NCI-H1930 (cell line): ENCODE measurements around the gene LEMD1.
"Not testable (repeated sequence)": the region's sequence is repeated elsewhere in the genome, so short reads cannot be mapped to it uniquely, and the experiment has no call there.

Source experiments
- DNase-seq, 2 experiments: peaks; one replicate each; lab custom pipeline; 2025; lab: John Stamatoyannopoulos, UW

The LEMD1 gene

DNA sequence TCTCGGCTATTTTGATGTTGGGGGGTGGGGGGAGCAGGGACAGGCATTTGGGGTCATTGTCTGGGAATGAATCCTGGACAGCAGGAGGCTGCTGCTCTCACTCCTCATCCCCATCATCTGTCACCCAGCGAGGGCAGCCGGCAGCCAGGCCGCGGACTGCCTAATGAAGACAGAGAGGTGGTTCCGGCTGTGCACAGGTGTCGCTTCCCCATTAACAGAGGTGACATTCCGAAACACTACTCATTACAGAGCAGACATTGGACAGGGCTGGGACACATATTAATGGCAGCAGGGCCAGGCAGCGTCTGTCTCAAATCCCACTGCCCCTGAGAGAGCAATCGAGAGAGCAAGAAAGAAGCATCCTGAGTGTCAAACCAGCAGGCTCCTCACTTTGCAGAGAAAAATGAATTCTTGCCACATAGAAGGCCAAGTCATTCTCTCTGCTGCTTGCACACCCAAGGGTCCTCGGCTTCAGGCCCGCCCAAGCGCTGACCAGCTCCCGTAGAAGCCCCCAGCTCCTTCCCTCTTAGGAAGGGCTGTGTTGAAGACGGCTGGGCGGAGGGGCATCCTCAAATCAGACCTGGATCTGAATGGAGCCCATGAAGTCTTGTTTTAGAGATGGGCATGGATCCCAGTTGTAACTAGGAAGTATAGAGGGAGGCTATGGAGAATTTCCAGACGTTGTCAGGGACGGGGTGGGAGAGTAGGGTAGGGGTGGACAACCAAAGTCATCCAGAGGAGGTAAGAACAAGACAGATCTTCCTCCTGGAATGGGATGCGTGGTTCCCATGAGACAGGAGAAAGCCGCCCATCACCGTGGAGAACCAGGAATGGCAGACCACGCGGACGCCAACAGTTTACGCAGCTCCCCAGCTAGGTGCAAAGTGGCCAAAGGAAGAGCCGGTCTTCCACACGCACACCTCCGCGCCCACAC lies 8.2 kb upstream of the LEMD1 start:
- DNase-seq: no peak

DNA sequence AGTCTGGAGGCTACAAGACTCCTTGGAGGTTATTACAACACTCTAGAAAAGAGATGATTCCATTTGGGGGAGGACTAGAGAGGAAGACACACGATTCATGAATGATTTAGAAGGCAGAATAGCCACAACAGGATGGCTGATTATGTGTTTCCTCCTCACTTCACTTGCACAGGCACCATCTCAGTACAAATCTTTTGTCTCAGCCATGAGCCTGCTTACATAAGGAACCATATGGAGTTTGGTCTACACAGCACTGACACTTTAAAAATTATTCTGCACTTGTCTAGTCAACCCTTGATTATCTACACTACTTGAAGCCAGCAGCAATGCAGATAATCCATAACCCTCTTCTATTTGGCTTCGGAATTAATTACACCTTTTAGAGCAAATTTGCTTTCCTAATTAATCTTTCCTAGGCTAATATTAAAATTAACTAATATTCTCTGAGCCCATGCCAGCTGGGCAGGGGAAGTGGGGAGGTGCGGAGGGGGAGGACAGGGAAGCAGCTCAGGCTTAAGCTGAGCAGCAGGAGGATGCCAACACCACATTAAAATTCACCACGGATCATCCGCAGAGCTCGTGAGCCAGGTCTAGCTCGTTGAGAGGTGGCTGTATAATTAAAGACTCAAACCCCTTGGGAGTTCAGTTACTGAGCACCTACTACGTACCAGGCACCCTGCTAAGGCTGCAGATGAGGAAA lies 3.2 kb upstream of the LEMD1 start:
- DNase-seq: no peak

DNA sequence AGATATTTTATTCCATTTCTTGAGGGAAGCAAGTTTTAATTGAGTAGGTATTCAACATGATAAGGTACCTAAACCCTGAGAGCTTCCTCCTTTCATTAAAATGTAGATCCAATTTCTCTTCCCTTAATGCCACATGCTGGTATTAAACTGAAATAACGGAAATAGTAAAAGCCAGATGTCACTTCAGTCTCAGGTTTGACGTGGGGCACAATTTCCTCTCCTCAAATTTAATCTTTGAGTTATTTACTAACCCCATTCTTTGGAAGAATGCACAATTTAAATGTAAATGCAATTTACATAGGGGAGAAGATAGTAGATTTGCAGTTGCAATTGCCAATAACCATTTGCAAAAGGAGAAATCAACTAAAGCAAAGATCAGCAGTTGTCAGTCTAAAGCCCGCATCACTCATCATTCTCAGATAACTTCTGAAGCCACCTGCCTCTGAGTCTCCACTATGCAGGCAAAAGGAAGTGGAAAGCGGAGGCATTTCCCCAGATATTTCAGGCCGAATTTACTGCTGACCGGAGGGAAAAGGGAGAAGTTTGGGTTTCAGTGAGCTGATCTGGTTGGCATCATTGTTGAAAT lies 2.1 kb upstream of the LEMD1 start:
- no peak for DNase-seq

DNA sequence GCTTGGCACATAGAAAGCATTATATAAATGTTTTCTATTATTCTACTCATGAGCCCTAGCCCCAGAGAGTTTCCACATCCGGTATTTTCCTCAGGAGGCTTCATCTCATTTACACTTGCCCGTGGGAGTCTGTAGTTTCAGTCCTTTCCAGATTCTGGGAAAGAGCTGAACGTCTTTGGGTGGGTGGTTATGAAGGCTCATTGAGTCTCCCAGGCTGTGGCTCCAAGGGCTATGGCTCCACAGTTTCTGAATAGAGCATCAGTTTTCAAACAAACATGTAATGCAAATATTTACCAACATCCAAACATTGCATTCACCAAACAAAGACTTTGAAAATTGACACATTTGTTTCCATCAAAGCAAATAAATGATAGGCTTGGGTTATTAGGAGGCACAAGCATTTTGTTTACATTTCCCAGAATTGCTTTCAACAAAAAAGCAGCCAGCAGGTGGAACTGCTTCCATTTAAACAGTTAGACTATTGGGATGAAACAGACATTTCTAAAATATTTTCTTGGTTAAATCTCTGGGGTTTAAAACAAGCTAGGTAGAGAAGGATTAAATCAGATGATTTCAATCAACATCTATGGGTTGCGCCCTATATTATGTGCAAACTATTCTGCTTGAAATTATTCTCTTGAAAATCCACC lies 1.3 kb upstream of the LEMD1 start:
- DNase-seq: peak; percentile 83 to 88

DNA sequence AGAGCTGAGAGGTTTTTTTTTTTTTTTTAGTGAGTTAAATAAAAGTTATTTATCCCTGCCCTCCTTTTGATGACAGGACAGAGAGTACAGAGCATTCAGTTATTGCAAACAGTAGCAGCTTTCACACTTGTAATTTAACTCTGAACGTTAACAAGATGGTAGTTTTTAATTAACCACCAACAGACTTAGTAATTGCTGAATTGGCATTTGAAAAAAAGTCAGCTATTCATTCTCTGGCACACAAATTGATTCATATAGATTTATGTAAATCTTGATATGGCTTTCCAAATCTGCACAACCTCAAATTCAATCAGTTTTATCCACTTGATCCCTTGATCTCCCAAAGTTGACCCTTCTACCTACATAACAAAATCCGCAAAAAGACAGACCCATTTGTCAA lies 918 bp downstream of the LEMD1 start:
- no peak for DNase-seq

DNA sequence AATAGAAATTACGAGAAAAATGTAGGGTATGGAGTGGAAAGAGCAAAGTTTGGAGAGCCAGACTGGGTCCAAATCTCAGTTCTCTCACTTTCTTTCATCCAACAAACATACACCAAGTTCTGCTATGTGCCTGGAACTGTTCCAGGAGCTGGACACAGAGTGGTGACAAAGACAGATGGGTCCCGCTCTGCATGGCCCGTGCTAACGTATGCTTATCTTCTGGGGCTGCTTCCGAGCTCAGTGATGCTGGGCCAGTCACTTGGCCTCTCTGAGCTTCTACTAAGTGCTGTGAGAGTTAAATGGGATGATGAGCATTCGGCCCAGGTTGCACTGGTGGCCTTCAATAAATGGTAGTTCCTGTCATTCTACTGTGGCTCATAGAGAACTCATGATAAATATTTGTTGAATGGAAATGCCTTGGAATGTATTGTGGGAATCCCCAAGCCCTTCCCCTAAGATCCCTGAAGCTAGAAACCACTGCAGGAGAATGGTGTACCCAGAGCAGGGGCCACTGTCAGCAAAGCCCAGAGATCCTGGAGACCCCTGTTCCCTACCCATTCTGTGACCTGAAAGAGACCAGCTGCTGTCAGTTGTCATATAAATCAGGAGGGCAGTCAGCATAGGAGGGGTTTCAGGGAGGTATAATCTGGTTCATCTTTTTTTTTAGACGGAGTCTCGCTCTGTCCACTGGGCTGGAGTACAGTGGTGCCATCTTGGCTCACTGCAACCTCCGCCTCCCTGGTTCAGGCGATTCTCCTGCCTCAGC lies 3.8 kb downstream of the LEMD1 start:
- DNase-seq: no peak

- DNase-seq: no peak
Measured at GRCh38 chr1:205416322-205416721, 5.5 kb downstream of the LEMD1 start.

DNA sequence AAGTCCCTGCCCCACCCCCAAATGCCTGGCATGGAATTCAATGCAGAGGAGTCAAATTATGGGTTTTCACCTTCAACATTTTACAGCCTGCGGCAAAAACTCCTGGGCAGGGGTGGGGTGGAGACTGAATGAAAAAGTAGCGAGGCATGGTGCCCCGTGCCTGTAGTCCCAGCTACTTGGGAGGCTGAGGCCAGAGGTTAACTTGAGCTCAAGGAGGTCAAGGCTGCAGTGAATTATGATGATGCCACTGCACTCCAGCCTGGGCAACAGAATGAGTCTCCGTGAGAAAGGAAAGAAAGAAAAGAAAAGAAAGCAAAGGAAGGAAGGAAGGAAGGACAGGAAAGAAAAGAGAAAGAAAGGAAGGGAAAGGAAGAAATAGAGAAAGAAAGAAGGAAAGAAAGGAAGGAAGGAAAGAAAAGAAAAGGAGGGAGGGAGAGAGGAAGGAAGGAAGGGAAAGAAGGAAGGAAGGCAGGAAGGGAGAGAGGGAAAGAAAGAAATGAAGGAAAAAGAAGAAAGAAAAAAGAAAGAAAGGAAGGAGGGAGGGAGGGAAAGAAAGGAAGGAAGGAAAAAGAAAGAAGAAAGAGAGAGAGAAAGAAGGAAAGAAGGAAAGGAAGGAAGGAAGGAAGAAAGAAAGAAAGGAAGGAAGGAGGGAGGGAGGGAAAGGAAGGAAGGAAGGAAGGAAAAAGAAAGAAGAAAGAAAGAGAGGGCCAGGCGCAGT lies 11.1 kb downstream of the LEMD1 start:
- no peak for DNase-seq

GRCh38 chr1:205407970-205408369 lies 13.9 kb downstream of the LEMD1 start:
- no peak for DNase-seq

DNA sequence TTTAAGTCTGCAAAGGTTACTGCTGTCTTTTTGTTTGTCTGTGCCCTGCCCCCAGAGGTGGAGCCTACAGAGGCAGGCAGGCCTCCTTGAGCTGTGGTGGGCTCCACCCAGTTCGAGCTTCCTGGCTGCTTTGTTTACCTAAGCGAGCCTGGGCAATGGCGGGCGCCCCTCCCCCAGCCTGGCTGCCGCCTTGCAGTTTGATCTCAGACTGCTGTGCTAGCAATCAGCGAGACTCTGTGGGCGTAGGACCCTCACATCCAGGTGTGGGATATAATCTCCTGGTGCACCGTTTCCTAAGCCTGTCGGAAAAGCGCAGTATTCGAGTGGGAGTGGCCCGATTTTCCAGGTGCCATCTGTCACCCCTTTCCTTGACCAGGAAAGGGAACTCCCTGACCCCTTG lies 15.6 kb downstream of the LEMD1 start:
- DNase-seq: not testable (repeated sequence)

DNA sequence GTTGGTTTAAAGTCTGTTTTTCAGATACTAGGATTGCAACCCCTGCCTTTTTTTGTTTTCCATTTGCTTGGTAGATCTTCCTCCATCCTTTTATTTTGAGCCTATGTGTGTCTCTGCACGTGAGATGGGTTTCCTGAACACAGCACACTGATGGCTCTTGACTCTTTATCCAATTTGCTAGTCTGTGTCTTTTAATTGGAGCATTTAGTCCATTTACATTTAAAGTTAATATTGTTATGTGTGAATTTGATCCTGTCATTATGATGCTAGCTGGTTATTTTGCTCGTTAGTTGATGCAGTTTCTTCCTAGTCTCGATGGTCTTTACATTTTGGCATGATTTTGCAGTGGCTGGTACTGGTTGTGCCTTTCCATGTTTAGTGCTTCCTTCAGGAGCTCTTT lies 17.4 kb downstream of the LEMD1 start:
- DNase-seq: not testable (repeated sequence)

GRCh38 chr1:205398586-205398985 lies 23.3 kb downstream of the LEMD1 start:
- DNase-seq: no peak

DNA sequence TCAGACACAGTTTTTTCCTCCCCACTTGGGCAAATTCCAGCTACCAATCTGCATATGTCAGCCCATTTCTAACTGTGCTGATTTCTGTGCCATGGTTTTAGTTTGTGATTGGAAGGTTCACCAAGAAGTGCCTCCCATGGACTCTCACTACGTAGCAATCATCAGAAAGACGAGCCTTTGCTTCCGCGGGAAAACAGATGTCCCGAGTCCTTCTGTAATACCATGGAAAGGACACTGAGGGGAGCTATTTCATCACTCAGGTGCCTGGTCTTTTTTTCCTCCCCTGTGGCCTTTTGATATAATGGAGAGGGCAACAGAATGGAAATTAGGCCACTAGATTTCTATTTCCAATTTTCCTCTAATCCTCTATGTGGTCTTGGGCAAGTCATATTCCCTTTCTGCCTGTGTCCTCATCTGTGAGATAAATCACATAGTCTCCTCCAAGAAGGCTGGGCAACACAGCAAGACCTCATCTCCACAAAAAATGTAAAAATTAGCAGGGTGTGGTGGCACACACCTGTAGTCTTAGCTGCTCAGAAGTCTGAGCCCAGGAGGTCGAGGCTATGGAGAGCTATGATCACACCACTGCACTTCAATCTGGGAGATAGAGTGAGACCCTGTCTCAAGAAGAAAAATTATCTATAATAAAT lies 24.8 kb downstream of the LEMD1 start:
- DNase-seq: peak; percentile 64 to 65

GRCh38 chr1:205395616-205396015 lies 26.2 kb downstream of the LEMD1 start:
- no peak for DNase-seq

- no peak for DNase-seq
Measured at GRCh38 chr1:205392650-205393049, 29.2 kb downstream of the LEMD1 start.

DNA sequence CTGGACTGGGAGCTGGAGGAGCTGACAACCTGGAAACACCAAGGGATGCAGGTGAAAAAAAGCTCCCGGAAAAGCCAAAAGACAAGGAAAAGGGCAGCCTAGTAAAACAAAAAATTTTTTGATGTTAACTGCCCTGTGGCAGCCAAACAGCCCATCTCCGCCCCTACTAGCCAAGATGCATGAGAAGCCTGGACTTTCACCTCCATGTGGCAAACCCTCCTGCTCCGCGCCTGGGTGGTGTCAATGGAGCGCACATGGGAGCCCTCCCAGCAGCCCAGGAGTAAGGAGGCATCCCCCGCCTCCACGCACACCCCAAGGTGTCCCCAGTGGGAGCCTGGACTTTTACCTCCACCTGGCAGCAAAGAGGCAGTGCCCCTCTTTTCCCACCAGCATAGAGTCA lies 30.5 kb downstream of the LEMD1 start:
- no peak for DNase-seq

- no peak for DNase-seq
Measured at GRCh38 chr1:205387845-205388244, 34.0 kb downstream of the LEMD1 start.

DNA sequence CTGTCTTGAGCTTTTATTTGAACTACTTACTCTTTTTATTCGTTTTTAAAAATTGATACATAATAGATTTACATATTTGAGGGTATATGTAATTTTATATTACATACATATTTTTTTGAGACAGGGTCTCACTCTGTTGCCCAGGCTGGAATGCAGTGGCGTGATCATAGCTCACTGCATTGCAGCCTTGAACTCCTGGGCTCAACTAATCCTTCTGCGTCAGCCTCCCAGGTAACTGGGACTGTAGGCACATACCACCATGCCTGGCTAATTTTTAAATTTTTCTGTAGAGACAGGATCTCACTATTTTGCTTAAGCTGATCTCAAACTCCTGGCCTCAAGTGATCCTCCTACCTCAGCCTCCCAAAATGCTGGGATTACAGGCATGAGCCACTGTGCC lies 38.9 kb downstream of the LEMD1 start:
- DNase-seq: not testable (repeated sequence)

DNA sequence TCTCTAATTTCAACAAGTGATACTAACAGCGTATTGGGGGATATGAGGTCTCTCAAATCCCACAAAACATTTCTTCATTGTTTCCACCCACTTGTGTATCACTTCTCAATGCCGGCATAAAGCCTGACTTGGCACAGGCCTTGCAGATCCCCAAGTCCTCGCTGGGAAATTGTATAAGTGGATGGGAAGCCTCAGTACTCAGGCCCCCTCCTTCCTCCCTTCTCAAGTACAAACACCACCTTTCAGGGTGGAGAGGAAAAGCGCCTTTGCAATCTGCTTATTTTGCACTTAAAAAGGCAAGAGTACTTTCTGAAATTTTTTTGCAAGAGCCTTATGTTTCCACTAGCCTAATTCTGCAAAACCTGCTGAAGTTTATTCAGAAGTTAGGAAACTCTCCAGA lies 39.3 kb downstream of the LEMD1 start:
- DNase-seq: no peak

- DNase-seq: no peak
Measured at GRCh38 chr1:205381305-205381704, 40.6 kb downstream of the LEMD1 start.
